ENCODE measurements around the gene MAP7D1.

MAP7D1 gene

GRCh38 chr1:36155408-36156328, at the start of gene MAP7D1:
MAP7D1 (plus strand) TSS chr1:36156160; CDS start chr1:36156418, 258 bp downstream.
- DNase-seq: peak; percentile 33 to 63

DNA sequence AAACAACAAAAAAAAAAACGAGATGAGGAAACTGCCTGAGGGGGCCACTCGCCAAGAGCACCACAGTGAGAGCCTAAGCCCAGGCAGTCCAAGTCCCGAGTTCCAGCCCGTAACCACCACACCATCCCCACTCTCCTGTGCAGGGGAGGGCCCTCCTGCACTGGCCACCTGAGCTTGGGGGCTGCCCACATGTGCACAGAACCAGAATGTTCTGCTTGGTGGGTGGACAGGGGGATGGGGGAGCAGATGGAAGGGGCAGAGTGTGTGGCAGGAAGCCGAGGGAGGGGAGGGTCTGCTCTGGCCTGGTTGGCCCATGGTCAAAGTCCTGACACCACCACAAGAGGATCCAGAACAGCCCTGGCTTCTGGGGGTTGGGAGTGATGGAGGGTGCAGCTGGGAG, 49.7 kb upstream of the MAP7D1 start:
- no peak for DNase-seq

DNA sequence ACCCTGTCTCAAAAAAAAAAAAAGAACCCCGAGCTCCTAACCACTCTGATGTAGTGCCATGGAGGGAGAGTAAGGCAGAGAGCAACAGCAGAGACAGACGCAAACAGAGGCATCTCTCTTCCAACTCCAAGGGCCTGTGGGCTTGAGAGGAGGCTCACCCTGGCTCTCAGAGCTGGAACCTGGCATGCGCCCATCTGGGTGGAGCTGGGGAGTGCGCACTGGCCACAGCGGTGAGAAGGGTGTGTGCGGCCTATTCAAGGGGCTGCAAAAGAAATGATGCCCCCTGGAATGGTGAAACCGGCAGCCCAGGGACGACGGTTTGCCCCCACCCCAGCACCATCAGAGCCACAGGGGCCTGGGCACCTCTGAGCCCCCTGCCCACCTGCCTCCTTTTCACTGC, 48.6 kb upstream of the MAP7D1 start:
- DNase-seq: no peak

GRCh38 chr1:36108314-36108713, 47.6 kb upstream of the MAP7D1 start:
- no peak for DNase-seq

DNA sequence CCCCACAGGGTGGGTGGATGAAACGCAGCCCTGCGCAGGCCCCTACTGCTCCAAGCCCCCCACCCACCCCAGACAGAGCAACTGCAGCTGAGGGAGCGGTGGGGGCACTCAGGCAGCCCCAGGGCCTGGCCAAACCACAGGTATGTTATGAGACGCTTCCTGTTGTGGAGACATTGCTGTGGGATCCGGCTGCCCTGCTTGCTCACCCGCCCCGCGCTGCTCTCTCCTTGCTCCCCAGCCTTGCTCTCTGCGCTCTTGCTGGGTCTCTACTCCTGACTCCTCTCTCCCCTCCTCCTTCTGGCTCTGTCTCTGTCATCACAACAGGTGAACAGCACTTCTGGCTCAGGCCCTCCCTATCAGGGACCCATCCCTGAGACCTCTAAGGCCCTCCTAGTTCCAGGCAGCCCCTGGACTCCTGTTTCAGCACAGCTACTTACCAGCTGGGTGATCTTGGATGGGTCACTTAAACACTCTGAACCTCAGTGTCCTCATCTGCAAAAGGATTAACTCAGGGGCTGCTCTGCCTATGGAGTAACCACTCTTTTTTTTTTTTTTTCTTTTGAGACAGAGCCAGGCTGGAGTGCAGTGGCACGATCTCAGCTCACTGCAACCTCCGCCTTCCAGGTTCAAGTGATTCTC, 46.8 kb upstream of the MAP7D1 start:
- DNase-seq: no peak

DNA sequence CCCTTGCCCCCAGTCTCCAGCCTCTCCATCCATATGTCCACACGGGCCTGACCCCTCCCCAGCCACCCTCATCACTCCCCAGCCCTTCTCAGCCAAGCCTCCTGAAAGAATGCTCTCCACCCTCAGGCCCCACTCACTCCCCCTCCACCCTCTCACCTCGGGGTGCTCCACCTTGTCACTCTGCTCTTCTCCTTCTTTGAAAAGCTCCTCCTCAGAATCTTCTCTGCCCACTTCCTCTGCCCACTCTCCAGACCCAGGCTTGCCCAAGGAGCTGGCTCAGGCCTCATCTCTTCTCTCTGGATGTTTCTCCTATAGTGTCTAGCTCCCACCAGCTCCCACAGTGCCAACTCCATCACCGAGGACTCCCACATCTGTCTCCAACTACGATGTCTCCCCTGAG, 44.8 kb upstream of the MAP7D1 start:
- no peak for DNase-seq

GRCh38 chr1:36112823-36113222, 43.1 kb upstream of the MAP7D1 start:
- no peak for DNase-seq

DNA sequence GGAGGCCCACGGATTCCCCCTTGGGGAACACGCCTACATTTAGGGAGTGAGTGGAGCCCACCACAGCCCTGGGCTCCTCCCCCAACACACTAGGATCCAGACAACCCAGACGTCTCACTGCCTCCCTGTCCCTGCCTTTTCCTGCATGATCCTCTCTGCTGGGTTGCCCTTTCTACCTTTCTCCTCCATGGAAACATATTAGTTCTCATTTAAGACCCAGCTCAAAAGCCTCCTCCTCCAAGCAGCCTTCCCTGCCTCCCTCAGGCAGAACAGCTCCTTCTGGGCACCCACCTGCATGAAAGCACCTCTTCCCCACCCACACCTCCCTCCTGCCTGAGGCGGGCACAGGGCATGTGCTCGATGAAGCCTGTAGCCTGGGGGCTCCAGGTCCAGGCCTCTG, 41.6 kb upstream of the MAP7D1 start:
- no peak for DNase-seq

DNA sequence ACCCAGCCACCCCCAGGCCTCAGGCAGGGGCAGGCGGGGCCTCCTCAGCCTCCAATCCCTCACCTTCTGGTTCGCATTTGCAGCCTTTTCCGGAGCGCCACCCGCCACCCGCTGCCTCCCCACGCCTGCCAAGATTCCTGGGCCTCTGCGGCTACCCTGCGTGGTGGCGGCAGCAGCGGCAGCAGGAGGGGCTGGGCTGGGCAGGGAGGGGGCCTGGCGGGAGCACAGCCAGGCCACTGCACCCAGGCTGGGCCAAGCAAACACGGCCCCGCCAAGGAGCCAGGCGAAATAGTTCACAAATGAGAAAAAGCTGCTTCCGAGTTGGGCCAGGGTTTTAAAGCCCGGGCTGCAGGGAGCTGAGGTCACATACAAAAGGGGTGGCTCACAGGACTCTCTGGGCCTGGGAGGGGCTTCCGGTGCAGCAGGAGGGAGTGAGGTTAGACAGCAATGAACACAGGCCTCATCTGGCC, 40.7 kb upstream of the MAP7D1 start:
- DNase-seq: no peak

DNA sequence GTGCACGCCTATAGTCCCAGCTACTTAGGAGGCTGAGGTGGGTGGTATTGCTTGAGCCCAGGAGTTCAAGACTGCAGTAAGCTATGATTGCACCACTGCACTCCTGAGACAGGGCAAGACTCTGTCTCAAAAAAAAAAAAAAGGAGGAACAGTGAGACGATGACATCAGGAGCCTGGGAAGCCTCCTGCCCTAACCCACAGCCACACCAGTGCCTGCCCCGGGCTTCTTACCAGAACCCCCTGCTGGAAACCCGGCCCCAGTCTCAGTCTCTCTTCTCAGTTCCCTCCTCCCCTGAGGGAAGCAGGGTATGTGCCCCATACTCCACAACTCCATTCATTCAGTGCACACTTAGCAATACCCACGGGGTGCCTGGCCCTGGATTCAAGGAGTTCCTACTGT, 40.0 kb upstream of the MAP7D1 start:
- no peak for DNase-seq

DNA sequence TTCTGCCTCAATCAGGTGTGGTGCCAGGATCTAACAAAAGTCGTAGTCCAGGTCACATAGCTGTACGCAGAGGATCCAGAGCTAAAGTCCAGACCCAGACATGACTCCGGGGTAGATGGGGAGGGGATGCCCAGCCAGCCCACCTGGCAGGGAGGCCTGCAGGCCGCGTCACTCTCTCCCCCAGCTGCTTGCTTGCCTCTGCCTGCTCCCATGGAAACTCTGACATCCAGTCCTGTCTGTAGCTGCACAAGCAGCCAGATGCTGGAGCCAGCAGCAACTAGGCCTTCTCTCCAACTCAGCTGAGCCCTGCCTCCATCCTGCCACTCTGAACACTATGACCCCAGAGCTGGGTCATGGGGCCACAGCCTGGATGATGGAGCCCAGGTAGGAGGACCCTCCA, 39.1 kb upstream of the MAP7D1 start:
- DNase-seq: no peak

DNA sequence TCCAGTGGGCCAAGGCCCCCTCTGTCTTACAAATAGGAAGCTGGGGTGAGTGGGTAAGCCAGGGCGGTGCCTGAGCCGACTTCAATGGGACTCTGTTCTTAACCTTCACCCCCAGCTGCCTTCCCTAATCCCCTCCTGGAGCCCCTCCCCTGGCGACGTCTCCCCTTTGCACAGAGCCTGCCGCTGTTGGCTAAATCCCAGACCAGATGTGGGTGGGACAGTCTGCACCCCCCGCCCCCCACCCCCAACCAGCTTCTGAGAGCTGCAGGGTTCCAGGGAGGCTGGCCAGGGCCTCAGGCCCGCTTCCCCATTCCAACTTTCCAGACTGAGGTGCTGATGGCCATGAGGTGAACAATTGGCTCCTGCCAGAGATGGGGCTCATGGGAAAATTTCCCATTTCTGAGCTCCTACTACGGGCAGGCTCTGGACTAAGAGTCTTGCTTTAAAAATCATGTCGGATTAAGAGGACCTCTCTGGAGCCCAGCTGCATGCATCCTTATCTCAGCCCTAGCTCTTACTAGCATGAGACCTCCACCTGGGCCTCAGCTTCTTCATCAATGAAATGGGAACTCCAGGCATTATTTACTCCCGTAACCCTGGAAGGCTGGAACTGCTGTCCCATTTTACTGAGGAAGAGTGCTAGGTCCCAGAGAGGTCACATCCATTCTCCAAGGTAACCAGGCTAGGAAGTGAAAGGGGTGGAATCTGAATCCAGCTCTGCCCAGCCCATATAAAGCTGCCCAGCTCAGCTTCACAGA, 37.3 kb upstream of the MAP7D1 start:
- no peak for DNase-seq

DNA sequence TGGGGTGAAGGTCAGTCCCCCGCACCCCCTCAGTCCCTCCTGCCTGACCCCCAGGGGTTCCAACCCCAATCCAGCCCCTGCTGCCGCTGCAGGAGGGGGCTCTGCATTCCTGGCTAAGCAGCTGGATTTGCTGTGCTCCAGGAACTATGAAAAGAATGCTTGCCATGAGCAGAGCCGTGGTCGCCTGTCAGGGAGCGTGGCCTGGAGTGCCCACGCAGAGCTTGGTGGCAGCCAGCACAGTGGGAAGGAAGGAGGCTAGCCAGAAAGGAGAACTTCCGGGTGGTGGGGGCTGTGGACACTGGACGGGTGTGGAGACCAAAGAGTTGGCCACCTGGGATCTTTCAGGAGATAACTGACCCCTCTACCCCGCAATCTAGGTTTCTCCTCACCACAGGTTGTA, 36.5 kb upstream of the MAP7D1 start:
- DNase-seq: no peak

DNA sequence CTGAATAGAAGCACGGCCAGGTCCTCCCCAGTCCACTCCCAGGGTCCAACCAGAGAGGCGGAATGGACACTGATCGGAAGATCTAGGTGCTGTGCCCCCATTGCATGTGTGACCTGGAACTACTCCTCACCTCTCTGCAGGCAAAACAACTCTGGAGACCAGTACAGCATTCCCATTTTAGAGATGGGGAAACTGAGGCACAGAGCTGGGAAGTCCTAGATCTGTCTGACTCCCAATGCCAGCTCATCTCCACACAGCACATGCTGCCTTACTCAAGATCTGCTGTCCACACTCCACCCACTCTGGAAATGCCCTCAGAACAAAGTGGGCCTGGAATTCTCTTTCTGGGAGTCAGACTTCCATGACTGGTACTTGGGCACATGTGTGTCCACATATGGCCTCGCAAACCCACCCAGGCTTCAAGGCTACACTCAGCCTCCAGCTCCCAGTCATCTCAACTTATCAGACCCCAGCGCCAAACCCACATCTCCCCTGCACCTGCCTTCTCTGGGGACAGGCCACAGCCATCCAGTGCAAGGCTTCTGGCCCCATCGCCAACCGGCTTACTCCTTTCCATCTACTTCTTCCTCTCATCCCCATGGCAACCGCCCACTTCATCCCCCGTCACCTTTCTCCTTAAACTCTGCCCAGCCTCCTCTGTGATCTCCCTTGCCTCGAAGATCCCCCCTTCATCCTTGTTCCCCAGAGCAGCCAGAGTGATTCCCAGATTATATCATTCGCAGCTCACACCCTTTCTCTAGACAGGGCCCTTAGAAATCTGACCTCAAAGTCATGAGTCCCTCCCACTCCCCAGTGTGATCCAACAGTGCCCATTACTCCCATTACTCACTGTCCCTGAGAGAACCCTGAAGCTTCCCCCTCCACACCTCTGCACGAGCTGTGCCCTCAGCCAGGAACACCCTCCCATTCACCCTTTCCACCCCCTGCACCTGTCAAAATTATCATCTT, 33.6 kb upstream of the MAP7D1 start:
- DNase-seq: no peak

- no peak for DNase-seq
These were observed 32.6 kb upstream of the MAP7D1 start for GRCh38 chr1:36123356-36123755.

DNA sequence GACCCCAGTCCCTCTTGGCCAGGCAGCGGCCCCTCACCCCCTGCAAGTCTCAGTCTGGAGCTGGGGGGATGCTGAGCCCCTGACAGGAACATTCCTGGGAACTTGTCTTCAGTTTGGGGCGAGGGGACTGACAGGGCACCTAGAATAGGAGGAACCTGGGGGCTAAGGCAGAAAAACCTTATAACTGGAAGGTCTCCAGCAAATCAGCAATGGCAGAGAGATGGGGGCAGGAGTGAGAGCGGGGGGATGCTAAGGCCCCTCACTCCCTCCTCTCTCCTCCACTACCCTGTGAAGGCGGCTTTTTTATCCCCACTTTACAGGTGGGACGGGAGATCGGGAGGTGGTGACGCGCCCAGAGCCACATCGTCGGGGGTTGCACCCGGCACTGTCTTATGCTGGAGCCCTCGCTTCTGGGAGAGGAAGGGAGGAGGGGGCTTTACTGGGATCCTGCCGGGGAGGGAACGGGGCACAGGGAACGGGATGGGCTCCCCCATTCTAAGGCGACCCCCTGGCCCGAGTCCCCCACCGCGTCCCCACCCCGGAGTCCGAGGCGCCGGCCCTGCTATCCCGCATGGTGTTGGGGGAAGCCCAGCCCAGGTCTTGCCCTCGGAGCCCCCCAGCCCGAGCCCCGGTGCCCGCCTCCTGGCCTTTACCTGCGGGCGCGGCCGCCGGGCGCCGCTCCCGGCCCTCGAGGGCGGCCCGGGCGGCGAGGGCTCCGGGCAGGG, 31.4 kb upstream of the MAP7D1 start:
- no peak for DNase-seq

DNA sequence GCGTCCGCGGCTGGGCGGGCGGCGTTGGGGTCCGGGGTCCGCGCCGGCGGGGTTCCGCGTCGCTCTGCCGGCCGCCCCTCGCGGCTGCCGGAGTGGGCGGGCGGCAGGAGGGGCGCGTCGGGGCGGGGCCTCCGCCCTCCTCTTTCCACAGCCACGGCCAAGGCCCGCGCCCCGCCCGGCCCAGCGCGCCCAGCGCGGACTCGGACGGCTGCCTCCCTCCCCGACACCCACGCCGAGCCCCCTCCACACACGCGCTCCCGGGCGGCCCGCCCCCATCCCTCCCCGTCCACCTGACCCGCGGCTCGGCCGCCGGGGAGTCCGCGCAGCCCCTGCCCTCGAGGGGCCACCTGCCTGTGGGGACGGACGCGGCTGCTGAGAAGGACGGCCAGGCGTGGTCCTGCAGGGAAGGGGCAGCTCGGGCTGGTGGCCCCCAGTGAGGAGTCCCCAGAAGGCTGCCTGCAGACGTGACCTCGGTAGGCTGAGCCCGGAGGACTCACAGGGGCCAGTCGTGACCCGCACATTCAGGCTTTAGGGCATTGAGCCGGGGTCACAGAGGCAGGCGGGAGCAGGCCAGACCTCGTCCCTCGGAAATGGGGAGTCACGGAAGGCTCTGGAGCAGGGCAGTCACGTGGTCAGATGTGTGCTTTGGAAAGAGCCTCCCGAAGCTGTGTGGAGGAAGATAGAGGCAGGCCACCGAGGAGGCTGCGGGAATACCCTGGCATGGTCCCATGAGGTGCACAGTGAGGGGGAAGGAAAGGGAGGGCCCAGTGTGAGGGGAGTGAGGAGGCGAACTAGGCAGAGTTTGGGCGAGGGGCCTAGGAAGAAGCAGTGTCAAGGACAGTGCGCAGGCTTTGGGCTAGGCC, 30.6 kb upstream of the MAP7D1 start, which contains the start of gene COL8A2:
COL8A2 (minus strand) TSS at position 94 of the 863 bp plus-strand sequence. CDS start 24,980 bp downstream, outside the sequence.
- no peak for DNase-seq

DNA sequence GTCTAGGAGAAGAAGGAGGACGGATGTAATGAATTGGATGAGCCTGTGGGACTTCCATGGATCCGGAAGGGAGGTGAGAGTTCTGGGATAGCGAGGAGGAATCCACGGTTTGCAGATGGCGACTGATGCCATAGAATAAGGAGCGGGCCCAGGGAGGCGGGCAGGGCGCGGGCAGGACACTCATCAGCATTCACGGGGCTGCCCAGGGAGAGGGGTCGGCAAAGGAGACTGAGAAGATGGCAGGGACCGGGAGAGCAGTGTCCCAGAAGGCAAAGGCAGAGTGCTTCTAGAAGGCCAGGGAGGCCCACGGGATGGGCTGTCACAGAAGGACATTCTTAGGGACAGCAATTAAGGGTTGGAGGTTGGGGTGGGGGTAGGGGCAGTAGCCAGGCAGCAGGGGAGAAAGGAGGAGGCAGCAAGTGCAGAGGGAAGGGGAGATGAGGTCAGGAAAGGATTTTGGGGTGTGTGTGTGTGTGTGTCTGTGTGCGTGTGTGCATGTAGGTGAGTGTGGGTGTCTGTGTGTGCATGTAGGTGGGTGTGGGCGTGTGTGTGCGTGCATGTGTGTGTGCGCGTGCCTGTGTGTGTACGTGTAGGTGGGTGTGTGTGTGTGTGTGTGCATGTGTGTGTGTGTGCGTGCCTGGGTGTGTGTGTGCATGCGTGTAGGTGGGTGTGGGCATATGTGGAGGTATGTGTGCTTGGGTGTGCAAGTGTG, 29.8 kb upstream of the MAP7D1 start:
- DNase-seq: no peak

DNA sequence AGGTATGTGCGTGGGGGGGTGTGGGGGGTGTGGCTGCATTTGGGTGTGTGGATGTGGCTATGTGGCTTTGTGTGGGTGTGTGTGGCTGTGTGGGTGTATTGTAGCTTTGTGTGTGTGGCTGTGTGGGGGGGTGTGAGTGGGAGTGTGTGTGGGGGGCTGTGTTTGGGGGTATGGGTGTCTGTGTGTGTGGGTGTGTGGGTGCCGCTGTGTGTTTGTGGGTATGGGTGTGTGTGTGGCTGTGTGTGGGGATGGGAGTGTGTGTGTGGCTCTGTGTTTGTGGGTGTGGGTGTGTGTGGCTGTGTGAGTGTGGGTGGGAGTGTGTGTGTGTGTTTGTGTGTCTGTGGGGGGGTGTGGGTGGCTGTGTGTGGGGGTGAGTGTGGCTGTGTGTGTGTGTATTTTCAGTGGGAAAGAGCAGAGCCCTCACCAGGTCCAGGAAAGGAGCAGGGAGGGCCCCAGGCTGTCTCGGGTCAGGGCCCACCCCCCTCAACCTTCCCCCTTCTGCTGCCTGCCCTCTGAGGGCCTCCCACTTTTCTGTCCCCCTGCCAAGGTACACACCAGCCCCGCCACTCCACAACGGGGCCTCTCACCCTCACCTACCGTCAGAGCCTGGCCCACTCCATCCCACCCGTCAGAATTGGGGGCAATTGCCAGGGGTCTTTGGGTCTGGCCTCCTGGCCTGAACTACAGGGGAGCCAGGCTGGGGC, 29.0 kb upstream of the MAP7D1 start:
- no peak for DNase-seq

Data from NCI-H187 (cell line).